H1 (cell line): ENCODE results near the gene OR5C1. TPM values are rescaled to one million over a fixed set of nuclear protein-coding genes. Genes with fewer than 3 reads are reported as not detected.

Experiments
- BRCA1 ChIP-seq: IDR thresholded peaks from 2 replicates; pipeline ENCODE4 v1.6.1; 2012; ENCODE audit warnings: low read depth, low read length, improper control_type of control experiment
- EZH2 ChIP-seq: fragments of 200-600 bp; sonication (generic); IDR thresholded peaks from 2 replicates; pipeline ENCODE4 v1.7.1; 2012; ENCODE audit warnings: low read depth, mild to moderate bottlenecking, moderate library complexity, low read length, inconsistent platforms; ENCODE audit not compliant: severe bottlenecking
- NANOG ChIP-seq: IDR thresholded peaks from 2 replicates; pipeline ENCODE4 v1.6.1; 2011; ENCODE audit warnings: low read length, low read depth, mild to moderate bottlenecking, inconsistent platforms; ENCODE audit not compliant: insufficient read depth, poor library complexity, severe bottlenecking
- SIX5 ChIP-seq: IDR thresholded peaks from 2 replicates; pipeline ENCODE4 v1.6.1; 2011; ENCODE audit warnings: mild to moderate bottlenecking, low read depth, low read length
- SP1 ChIP-seq: IDR thresholded peaks from 2 replicates; pipeline ENCODE4 v1.6.1; 2011; ENCODE audit warnings: low read depth, low read length
- polyA plus RNA-seq, 7 experiments: library from polyadenylated mRNA; depleted of rRNA in 3 of 7; stranded (reverse) in 5 of 7; unstranded in 2 of 7; fragments of >200 nt in 5 of 7; fragments of 200-250 nt in 2 of 7; gene quantifications; 1 replicate in 5 of 7; 2 replicates in 1 of 7; 4 replicates in 1 of 7; pipeline versions ENCODE4 v1.2.1 to v1.2.3, GENCODE V29; 2011 to 2013; ENCODE audit warnings: missing spikeins in 2 of 7, mixed read lengths in 2 of 7
- total RNA-seq: library from RNA; stranded (reverse); fragmentation: NEBNext Ultra II Directional; extraction: Animal tissue kit (Norgen Biotek cat#: 25700); gene quantifications from 2 replicates; pipeline ENCODE4 v1.2.1, GENCODE V29; 2021
- TF ChIP-seq, protein P1 (sequence below): IDR thresholded peaks from 2 replicates; pipeline ENCODE4 v1.6.1; 2012; ENCODE audit warnings: inconsistent platforms

OR5C1 gene
- total and polyA plus RNA-seq, 2 of the 8 experiments (the other 6 are each of a cell fraction or from before 2014, with no cell fraction given), result not detected

DNA sequence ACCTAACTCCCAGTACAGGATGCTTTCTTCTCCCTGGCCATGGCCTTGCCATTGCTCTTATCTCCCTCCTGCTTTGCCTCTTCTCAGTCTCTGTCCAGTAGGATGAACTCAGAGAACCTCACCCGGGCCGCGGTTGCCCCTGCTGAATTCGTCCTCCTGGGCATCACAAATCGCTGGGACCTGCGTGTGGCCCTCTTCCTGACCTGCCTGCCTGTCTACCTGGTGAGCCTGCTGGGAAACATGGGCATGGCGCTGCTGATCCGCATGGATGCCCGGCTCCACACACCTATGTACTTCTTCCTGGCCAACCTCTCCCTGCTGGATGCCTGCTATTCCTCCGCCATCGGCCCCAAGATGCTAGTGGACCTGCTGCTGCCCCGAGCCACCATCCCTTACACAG, at the start of gene OR5C1 (continued):
- TF ChIP-seq NANOG (no peak), SP1 (no peak), EZH2 (no peak), BRCA1 (no peak), SIX5 (no peak)
- TF ChIP-seq, protein P1, sequence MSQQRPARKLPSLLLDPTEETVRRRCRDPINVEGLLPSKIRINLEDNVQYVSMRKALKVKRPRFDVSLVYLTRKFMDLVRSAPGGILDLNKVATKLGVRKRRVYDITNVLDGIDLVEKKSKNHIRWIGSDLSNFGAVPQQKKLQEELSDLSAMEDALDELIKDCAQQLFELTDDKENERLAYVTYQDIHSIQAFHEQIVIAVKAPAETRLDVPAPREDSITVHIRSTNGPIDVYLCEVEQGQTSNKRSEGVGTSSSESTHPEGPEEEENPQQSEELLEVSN, result no peak
